ENCODE measurements around the gene LEP.

- TF ChIP-seq, protein P1, sequence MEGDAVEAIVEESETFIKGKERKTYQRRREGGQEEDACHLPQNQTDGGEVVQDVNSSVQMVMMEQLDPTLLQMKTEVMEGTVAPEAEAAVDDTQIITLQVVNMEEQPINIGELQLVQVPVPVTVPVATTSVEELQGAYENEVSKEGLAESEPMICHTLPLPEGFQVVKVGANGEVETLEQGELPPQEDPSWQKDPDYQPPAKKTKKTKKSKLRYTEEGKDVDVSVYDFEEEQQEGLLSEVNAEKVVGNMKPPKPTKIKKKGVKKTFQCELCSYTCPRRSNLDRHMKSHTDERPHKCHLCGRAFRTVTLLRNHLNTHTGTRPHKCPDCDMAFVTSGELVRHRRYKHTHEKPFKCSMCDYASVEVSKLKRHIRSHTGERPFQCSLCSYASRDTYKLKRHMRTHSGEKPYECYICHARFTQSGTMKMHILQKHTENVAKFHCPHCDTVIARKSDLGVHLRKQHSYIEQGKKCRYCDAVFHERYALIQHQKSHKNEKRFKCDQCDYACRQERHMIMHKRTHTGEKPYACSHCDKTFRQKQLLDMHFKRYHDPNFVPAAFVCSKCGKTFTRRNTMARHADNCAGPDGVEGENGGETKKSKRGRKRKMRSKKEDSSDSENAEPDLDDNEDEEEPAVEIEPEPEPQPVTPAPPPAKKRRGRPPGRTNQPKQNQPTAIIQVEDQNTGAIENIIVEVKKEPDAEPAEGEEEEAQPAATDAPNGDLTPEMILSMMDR (conservative IDR thresholded peaks at IDR 0.05; ENCODE audit: low read length): no peak
- TF ChIP-seq EZH2phosphoT487 (IDR thresholded peaks at IDR 0.05; ENCODE audit: borderline replicate concordance, low read depth, low read length): no peak
Measured at GRCh38 chr7:128244861-128245260, 3.8 kb downstream of the LEP start.

Measured in OCI-LY7 (cell line).